GM23338 (cell line): Measurements from ENCODE around the gene MYOF. TPM values are rescaled to one million over a fixed set of nuclear protein-coding genes. Genes with fewer than 3 reads are reported as not detected.

Source experiments
- ATAC-seq: fragments of 200-7000 bp; cut with Tn5 transposase; 3 replicates; pipeline ENCODE4 v1.9.1; 2020
- DNase-seq: peaks from one replicate; pipeline ENCODE4 v3.0.0-alpha.2; 2015; ENCODE audit warnings: low spot score
- H2AFZ ChIP-seq: fragments of 200-600 bp; sonication (generic); 2 replicates; pipeline ENCODE4 v1.8.0; 2016; ENCODE audit warnings: antibody characterized with exemption, mild to moderate bottlenecking, moderate library complexity
- H3F3A ChIP-seq: fragments of 200-600 bp; sonication (generic); replicated peaks from 2 replicates; pipeline ENCODE4 v1.8.0; 2017; ENCODE audit warnings: antibody characterized with exemption, mixed run types, low read depth
- H3K27ac ChIP-seq: fragments of 200-600 bp; sonication (generic); 2 replicates; pipeline ENCODE4 v1.6.1; 2016; ENCODE audit warnings: low read depth
- H3K27me3 ChIP-seq: fragments of 200-600 bp; sonication (generic); 2 replicates; pipeline ENCODE4 v1.8.0; 2016; ENCODE audit warnings: mild to moderate bottlenecking, mixed run types, moderate library complexity; ENCODE audit not compliant: insufficient read depth
- H3K36me3 ChIP-seq: fragments of 200-600 bp; sonication (generic); 2 replicates; pipeline ENCODE4 v1.8.0; 2016; ENCODE audit warnings: mild to moderate bottlenecking; ENCODE audit not compliant: insufficient read depth
- H3K4me1 ChIP-seq: fragments of 200-600 bp; sonication (generic); 2 replicates; pipeline ENCODE4 v1.8.0; 2016; ENCODE audit warnings: mild to moderate bottlenecking, moderate library complexity; ENCODE audit not compliant: insufficient read depth
- H3K4me2 ChIP-seq: fragments of 200-600 bp; sonication (generic); 2 replicates; pipeline ENCODE4 v1.7.1; 2017; ENCODE audit warnings: mixed run types
- H3K4me3 ChIP-seq: fragments of 200-600 bp; sonication (generic); 2 replicates; pipeline ENCODE4 v1.6.1; 2016; ENCODE audit warnings: mixed run types
- H3K79me2 ChIP-seq: fragments of 200-600 bp; sonication (generic); replicated peaks from 2 replicates; pipeline ENCODE4 v1.8.0; 2017; ENCODE audit warnings: mild to moderate bottlenecking; ENCODE audit not compliant: insufficient read depth
- H3K9me2 ChIP-seq: fragments of 200-600 bp; sonication (generic); 2 replicates; pipeline ENCODE4 v1.8.0; 2017; ENCODE audit not compliant: insufficient read depth
- H4K20me1 ChIP-seq: fragments of 200-600 bp; sonication (generic); replicated peaks from 2 replicates; pipeline ENCODE4 v1.8.0; 2017; ENCODE audit warnings: mild to moderate bottlenecking; ENCODE audit not compliant: insufficient read depth
- H3K27ac Mint-ChIP-seq: 2 replicates; pipeline ENCODE4 v1.8.0; 2020; ENCODE audit warnings: inconsistent platforms, mild to moderate bottlenecking, moderate library complexity, mixed read lengths
- H3K27me3 Mint-ChIP-seq: 3 replicates; pipeline ENCODE4 v1.8.0; 2022; ENCODE audit warnings: low read depth, mild to moderate bottlenecking, moderate library complexity, mixed read lengths, inconsistent platforms; ENCODE audit not compliant: insufficient read depth, poor library complexity
- H3K36me3 Mint-ChIP-seq: 3 replicates; pipeline ENCODE4 v1.8.0; 2021; ENCODE audit warnings: low read depth, mild to moderate bottlenecking, inconsistent platforms, moderate library complexity, mixed read lengths
- H3K4me1 Mint-ChIP-seq: 3 replicates; pipeline ENCODE4 v1.8.0; 2020; ENCODE audit warnings: mild to moderate bottlenecking, inconsistent platforms, mixed read lengths
- H3K4me3 Mint-ChIP-seq: 3 replicates; pipeline ENCODE4 v1.8.0; 2021; ENCODE audit warnings: moderate library complexity, mild to moderate bottlenecking, inconsistent platforms, mixed read lengths
- H3K9me3 Mint-ChIP-seq: 3 replicates; pipeline ENCODE4 v1.8.0; 2020; ENCODE audit warnings: moderate library complexity, mild to moderate bottlenecking, inconsistent platforms, mixed read lengths
- CREB1 ChIP-seq: fragments of 250-450 bp; sonication (Bioruptor Pico); IDR thresholded peaks from 2 replicates; pipeline ENCODE4 v1.5.0; 2020; ENCODE audit warnings: low read depth, mild to moderate bottlenecking, moderate library complexity
- CTCF ChIP-seq, 2 experiments: fragments of 200-600 bp in 1 of 2; sonication (generic) in 1 of 2; conservative IDR thresholded peaks; 2 replicates each; pipeline versions ENCODE4 v1.5.1 to v1.6.1; 2016 to 2017; ENCODE audit warnings: antibody characterized with exemption in 2 of 2, low read depth in 2 of 2, mild to moderate bottlenecking in 2 of 2, moderate library complexity in 1 of 2
- EZH2 ChIP-seq: fragments of 200-600 bp; sonication (generic); IDR thresholded peaks from one replicate; pipeline ENCODE4 v1.8.0; 2017; ENCODE audit warnings: antibody characterized with exemption, mild to moderate bottlenecking, low read depth; ENCODE audit not compliant: unreplicated experiment
- EZH2phosphoT487 ChIP-seq: fragments of 200-600 bp; sonication (generic); IDR thresholded peaks from one replicate; pipeline ENCODE4 v1.8.1; 2018; ENCODE audit warnings: antibody characterized with exemption; ENCODE audit not compliant: unreplicated experiment
- JUNB ChIP-seq: IDR thresholded peaks from one replicate; pipeline ENCODE4 v1.6.1; 2016; ENCODE audit warnings: antibody characterized with exemption; ENCODE audit not compliant: unreplicated experiment
- NANOG ChIP-seq: IDR thresholded peaks from 2 replicates; pipeline ENCODE4 v1.6.1; 2016; ENCODE audit warnings: antibody characterized with exemption, borderline replicate concordance
- POLR2AphosphoS5 ChIP-seq: IDR thresholded peaks from 2 replicates; pipeline ENCODE4 v1.6.1; 2016; ENCODE audit warnings: antibody characterized with exemption, low read depth
- STAT1 ChIP-seq: IDR thresholded peaks from one replicate; pipeline ENCODE4 v1.6.1; 2016; ENCODE audit warnings: antibody characterized with exemption; ENCODE audit not compliant: unreplicated experiment
- ZNF114 ChIP-seq: fragments of 250-450 bp; sonication (Bioruptor Pico); IDR thresholded peaks from 2 replicates; pipeline ENCODE4 v1.5.0; 2020; ENCODE audit warnings: mild to moderate bottlenecking, moderate library complexity
- ZNF331 ChIP-seq: fragments of 250-450 bp; sonication (Bioruptor Pico); IDR thresholded peaks from 2 replicates; pipeline ENCODE4 v1.5.0; 2020; ENCODE audit warnings: low read depth, mild to moderate bottlenecking, moderate library complexity
- polyA plus RNA-seq: library from polyadenylated mRNA; unstranded; fragments of >200 nt; fragmentation: Nextera tagmentation; extraction: Ambion mirVana; gene quantifications from 2 replicates; pipeline ENCODE4 v1.2.1, GENCODE V29; 2016
- total RNA-seq: library from RNA; depleted of rRNA; stranded (reverse); fragments of >200 nt; shearing (Covaris generic); gene quantifications from 2 replicates; pipeline ENCODE4 v1.2.3, GENCODE V29; 2014
- TF ChIP-seq, protein P1 (sequence below): IDR thresholded peaks from one replicate; pipeline ENCODE4 v1.6.1; 2018; ENCODE audit warnings: antibody characterized with exemption; ENCODE audit not compliant: unreplicated experiment
- TF ChIP-seq, protein P2 (sequence below): fragments of 250-450 bp; sonication (Bioruptor Pico); IDR thresholded peaks from 2 replicates; pipeline ENCODE4 v1.5.0; 2020; ENCODE audit warnings: mild to moderate bottlenecking, moderate library complexity

MYOF gene
- total and polyA plus RNA-seq, 2 experiments from 2014 or later: 0.82 to 1.4 TPM

DNA sequence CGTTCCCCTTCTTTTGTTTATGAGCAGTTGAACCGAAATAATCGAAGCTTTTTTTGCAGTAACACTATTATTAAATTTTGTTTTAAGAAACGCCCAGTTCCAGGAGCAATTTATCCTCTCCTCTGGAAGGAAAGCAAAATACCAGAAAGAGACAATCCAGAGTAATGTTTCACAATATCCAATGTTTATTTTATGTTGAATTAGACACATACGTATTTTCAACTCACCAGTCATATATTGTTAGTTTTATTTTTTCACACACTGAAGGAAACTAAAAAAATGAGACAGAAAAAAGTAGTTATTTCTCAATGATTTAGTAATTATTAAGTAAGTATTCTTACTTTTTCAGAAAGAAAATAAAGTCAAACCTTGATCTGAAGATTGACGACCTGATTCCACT, 85.1 kb downstream of the MYOF start:
- no peak overlapping the region for H3K27ac Mint-ChIP-seq
- Histone ChIP-seq H3K4me3 (no peak overlapping the region), H3K27me3 (no peaks in the 10 kb centered on the region), H2AFZ (no peak overlapping the region), H3F3A (no peaks in the 10 kb centered on the region), H3K27ac (no peak overlapping the region), H3K9me2 (no peaks in the 10 kb centered on the region), H3K4me2 (no peak overlapping the region), H3K79me2 (no peaks in the 10 kb centered on the region), H3K36me3 (no peaks in the 10 kb centered on the region), H4K20me1 (no peaks in the 10 kb centered on the region), H3K4me1 (peaks cover 5% of the 10 kb centered on the region; the same call in 1 of the 2 replicates)
- ATAC-seq: no peak
- TF ChIP-seq, protein P1, sequence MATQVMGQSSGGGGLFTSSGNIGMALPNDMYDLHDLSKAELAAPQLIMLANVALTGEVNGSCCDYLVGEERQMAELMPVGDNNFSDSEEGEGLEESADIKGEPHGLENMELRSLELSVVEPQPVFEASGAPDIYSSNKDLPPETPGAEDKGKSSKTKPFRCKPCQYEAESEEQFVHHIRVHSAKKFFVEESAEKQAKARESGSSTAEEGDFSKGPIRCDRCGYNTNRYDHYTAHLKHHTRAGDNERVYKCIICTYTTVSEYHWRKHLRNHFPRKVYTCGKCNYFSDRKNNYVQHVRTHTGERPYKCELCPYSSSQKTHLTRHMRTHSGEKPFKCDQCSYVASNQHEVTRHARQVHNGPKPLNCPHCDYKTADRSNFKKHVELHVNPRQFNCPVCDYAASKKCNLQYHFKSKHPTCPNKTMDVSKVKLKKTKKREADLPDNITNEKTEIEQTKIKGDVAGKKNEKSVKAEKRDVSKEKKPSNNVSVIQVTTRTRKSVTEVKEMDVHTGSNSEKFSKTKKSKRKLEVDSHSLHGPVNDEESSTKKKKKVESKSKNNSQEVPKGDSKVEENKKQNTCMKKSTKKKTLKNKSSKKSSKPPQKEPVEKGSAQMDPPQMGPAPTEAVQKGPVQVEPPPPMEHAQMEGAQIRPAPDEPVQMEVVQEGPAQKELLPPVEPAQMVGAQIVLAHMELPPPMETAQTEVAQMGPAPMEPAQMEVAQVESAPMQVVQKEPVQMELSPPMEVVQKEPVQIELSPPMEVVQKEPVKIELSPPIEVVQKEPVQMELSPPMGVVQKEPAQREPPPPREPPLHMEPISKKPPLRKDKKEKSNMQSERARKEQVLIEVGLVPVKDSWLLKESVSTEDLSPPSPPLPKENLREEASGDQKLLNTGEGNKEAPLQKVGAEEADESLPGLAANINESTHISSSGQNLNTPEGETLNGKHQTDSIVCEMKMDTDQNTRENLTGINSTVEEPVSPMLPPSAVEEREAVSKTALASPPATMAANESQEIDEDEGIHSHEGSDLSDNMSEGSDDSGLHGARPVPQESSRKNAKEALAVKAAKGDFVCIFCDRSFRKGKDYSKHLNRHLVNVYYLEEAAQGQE: no peak
- TF ChIP-seq CREB1 (no peak), CTCF (conservative IDR thresholded peaks at IDR 0.05; ENCODE audit: low read depth in 2 of 2) (no peak), ZNF331 (no peak), NANOG (no peak), EZH2phosphoT487 (no peak), POLR2AphosphoS5 (no peak), STAT1 (no peak), ZNF114 (CRISPR knock-in tag) (no peak), EZH2 (no peak), JUNB (no peak)
- TF ChIP-seq, protein P2, sequence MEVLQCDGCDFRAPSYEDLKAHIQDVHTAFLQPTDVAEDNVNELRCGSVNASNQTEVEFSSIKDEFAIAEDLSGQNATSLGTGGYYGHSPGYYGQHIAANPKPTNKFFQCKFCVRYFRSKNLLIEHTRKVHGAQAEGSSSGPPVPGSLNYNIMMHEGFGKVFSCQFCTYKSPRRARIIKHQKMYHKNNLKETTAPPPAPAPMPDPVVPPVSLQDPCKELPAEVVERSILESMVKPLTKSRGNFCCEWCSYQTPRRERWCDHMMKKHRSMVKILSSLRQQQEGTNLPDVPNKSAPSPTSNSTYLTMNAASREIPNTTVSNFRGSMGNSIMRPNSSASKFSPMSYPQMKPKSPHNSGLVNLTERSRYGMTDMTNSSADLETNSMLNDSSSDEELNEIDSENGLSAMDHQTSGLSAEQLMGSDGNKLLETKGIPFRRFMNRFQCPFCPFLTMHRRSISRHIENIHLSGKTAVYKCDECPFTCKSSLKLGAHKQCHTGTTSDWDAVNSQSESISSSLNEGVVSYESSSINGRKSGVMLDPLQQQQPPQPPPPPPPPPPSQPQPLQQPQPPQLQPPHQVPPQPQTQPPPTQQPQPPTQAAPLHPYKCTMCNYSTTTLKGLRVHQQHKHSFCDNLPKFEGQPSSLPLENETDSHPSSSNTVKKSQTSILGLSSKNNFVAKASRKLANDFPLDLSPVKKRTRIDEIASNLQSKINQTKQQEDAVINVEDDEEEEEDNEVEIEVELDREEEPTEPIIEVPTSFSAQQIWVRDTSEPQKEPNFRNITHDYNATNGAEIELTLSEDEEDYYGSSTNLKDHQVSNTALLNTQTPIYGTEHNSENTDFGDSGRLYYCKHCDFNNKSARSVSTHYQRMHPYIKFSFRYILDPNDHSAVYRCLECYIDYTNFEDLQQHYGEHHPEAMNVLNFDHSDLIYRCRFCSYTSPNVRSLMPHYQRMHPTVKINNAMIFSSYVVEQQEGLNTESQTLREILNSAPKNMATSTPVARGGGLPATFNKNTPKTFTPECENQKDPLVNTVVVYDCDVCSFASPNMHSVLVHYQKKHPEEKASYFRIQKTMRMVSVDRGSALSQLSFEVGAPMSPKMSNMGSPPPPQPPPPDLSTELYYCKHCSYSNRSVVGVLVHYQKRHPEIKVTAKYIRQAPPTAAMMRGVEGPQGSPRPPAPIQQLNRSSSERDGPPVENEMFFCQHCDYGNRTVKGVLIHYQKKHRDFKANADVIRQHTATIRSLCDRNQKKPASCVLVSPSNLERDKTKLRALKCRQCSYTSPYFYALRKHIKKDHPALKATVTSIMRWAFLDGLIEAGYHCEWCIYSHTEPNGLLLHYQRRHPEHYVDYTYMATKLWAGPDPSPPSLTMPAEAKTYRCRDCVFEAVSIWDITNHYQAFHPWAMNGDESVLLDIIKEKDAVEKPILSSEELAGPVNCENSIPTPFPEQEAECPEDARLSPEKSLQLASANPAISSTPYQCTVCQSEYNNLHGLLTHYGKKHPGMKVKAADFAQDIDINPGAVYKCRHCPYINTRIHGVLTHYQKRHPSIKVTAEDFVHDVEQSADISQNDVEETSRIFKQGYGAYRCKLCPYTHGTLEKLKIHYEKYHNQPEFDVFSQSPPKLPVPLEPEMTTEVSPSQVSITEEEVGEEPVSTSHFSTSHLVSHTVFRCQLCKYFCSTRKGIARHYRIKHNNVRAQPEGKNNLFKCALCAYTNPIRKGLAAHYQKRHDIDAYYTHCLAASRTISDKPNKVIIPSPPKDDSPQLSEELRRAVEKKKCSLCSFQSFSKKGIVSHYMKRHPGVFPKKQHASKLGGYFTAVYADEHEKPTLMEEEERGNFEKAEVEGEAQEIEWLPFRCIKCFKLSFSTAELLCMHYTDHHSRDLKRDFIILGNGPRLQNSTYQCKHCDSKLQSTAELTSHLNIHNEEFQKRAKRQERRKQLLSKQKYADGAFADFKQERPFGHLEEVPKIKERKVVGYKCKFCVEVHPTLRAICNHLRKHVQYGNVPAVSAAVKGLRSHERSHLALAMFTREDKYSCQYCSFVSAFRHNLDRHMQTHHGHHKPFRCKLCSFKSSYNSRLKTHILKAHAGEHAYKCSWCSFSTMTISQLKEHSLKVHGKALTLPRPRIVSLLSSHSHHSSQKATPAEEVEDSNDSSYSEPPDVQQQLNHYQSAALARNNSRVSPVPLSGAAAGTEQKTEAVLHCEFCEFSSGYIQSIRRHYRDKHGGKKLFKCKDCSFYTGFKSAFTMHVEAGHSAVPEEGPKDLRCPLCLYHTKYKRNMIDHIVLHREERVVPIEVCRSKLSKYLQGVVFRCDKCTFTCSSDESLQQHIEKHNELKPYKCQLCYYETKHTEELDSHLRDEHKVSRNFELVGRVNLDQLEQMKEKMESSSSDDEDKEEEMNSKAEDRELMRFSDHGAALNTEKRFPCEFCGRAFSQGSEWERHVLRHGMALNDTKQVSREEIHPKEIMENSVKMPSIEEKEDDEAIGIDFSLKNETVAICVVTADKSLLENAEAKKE (CRISPR knock-in tag): no peak
- no peak overlapping the region for H3K4me3 Mint-ChIP-seq
- peaks cover 15% of the 10 kb centered on the region for H3K4me1 Mint-ChIP-seq
- H3K9me3 Mint-ChIP-seq: no peaks in the 10 kb centered on the region
- H3K36me3 Mint-ChIP-seq: no peaks in the 10 kb centered on the region
- DNase-seq: no peak
- H3K27me3 Mint-ChIP-seq: peaks cover 4% of the 10 kb centered on the region
